PC-9 (cell line): ENCODE measurements around the gene CPXM2. TPM values are rescaled to one million over a fixed set of nuclear protein-coding genes. Genes with fewer than 3 reads are reported as not detected.

Source experiments
- BruUV-seq: library from RNA; stranded (reverse); fragments of 400-500 nt; replicated peaks from 2 replicates; lab custom pipeline; 2021; lab: Mats Ljungman, UMichigan
- CTCF ChIA-PET: fragments of 300-600 bp; sonication (Branson Sonifier 250); formaldehyde crosslinking; loops from one replicate; lab custom pipeline; 2022; ENCODE audit warnings: antibody characterized with exemption; lab: Charles Lee
- POLR2A ChIA-PET: fragments of 300-600 bp; sonication (Branson Sonifier 250); formaldehyde crosslinking; loops from one replicate; lab custom pipeline; 2022; ENCODE audit warnings: antibody characterized with exemption; ENCODE audit not compliant: unreplicated experiment; lab: Charles Lee
- DNase-seq, 2 experiments: peaks; one replicate each; pipeline versions ENCODE4 v3.0.0 to v3.0.0-alpha.2; 2015 to 2022; ENCODE audit warnings: mixed read lengths in 1 of 2
- H2AFZ ChIP-seq: fragments of 200-600 bp; sonication (generic); 2 replicates; pipeline ENCODE4 v1.8.1; 2017; ENCODE audit warnings: antibody characterized with exemption
- H3F3A ChIP-seq: fragments of 200-600 bp; sonication (generic); 2 replicates; pipeline ENCODE4 v1.8.1; 2017; ENCODE audit warnings: antibody characterized with exemption, mild to moderate bottlenecking, low read depth; ENCODE audit not compliant: insufficient read depth
- H3K27ac ChIP-seq: fragments of 200-600 bp; sonication (generic); 2 replicates; pipeline ENCODE4 v1.6.1; 2016; ENCODE audit warnings: mixed run types
- H3K27me3 ChIP-seq: fragments of 200-600 bp; sonication (generic); 2 replicates; pipeline ENCODE4 v1.6.1; 2016; ENCODE audit warnings: low read depth, mixed run types; ENCODE audit not compliant: insufficient read depth
- H3K36me3 ChIP-seq: fragments of 200-600 bp; sonication (generic); 2 replicates; pipeline ENCODE4 v1.6.1; 2016; ENCODE audit warnings: low read depth, mixed run types
- H3K4me1 ChIP-seq: fragments of 200-600 bp; sonication (generic); replicated peaks from 2 replicates; pipeline ENCODE4 v1.6.1; 2016; ENCODE audit warnings: mixed run types; ENCODE audit not compliant: insufficient read depth
- H3K4me2 ChIP-seq: fragments of 200-600 bp; sonication (generic); 2 replicates; pipeline ENCODE4 v1.6.1; 2017; ENCODE audit warnings: mixed run types
- H3K4me3 ChIP-seq: fragments of 200-600 bp; sonication (generic); 2 replicates; pipeline ENCODE4 v1.6.1; 2016; ENCODE audit warnings: mixed run types
- H3K79me2 ChIP-seq: fragments of 200-600 bp; sonication (generic); 2 replicates; pipeline ENCODE4 v1.6.1; 2017; ENCODE audit warnings: low read depth, mixed run types
- H3K9me2 ChIP-seq: fragments of 200-600 bp; sonication (generic); 2 replicates; pipeline ENCODE4 v1.8.1; 2017; ENCODE audit warnings: mild to moderate bottlenecking; ENCODE audit not compliant: insufficient read depth
- H3K9me3 ChIP-seq: fragments of 200-600 bp; sonication (generic); 2 replicates; pipeline ENCODE4 v1.8.1; 2016; ENCODE audit warnings: low read depth; ENCODE audit not compliant: insufficient read depth
- H4K20me1 ChIP-seq: fragments of 200-600 bp; sonication (generic); 2 replicates; pipeline ENCODE4 v1.8.1; 2017; ENCODE audit not compliant: insufficient read depth
- EZH2 ChIP-seq: fragments of 200-600 bp; sonication (generic); IDR thresholded peaks from 2 replicates; pipeline ENCODE4 v1.8.0; 2017; ENCODE audit warnings: antibody characterized with exemption, low read depth
- intact Hi-C: fragments of 100-400 bp; cut with micrococcal nuclease; formaldehyde crosslinking; loops from one replicate; pipeline ENCODE4 v1.10.0; 2022; ENCODE audit not compliant: unreplicated experiment
- total RNA-seq: library from RNA; stranded (reverse); gene quantifications from 2 replicates; pipeline ENCODE4 v1.2.3, GENCODE V29; 2021
- TF ChIP-seq, protein P1 (sequence below): fragments of 200-600 bp; sonication (generic); conservative IDR thresholded peaks from 2 replicates; pipeline ENCODE4 v1.6.1; 2017; ENCODE audit warnings: mixed run types, antibody characterized with exemption, mild to moderate bottlenecking, moderate library complexity

CPXM2 gene
- total RNA-seq, 1 experiment from 2014 or later, result not detected

DNA sequence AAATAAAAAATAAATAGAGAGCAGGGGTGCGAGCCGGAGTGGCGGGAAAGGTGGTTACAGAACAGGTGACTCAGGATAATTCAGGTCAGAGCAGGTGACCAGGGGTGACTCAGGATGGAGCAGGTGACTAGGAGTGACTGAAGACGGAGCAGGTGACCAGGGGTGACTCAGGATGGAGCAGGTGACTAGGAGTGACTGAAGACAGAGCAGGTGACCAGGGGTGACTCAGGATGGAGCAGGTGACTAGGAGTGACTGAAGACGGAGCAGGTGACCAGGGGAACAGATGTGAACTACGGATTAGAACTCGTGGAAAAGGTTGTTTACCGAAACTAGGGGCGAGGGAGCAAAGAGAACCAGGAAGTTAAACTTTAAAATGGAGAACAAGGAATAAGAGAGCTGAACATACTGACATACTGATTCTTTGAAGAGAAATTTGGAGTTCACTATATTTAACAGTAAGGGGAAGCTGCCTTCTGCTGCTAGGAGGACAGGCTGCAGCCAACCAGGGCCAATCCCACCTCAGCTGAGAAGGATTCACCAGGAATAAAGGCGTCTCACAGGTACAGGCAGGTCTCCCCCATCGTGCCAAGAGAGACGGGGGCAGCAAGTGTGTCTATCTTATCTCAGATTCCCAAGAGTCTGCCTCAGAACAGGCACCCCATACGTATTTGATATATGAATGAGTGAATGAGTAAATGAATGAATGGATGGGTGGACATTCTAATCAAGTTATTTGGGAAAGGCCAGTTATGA lies 101.3 kb downstream of the CPXM2 start:
- Histone ChIP-seq H3K27ac (no peak overlapping the region), H3K36me3 (no peaks in the 10 kb centered on the region), H2AFZ (no peak overlapping the region), H3K4me3 (no peak overlapping the region), H3K9me3 (no peaks in the 10 kb centered on the region; the same call in 1 of the 2 replicates), H3K9me2 (no peaks in the 10 kb centered on the region), H3F3A (no peaks in the 10 kb centered on the region), H3K79me2 (no peaks in the 10 kb centered on the region), H3K4me1 (no peaks in the 10 kb centered on the region), H3K27me3 (peaks cover 40% of the 10 kb centered on the region), H3K4me2 (no peak overlapping the region), H4K20me1 (no peaks in the 10 kb centered on the region)
- TF ChIP-seq EZH2, result no peak
- TF ChIP-seq, protein P1, sequence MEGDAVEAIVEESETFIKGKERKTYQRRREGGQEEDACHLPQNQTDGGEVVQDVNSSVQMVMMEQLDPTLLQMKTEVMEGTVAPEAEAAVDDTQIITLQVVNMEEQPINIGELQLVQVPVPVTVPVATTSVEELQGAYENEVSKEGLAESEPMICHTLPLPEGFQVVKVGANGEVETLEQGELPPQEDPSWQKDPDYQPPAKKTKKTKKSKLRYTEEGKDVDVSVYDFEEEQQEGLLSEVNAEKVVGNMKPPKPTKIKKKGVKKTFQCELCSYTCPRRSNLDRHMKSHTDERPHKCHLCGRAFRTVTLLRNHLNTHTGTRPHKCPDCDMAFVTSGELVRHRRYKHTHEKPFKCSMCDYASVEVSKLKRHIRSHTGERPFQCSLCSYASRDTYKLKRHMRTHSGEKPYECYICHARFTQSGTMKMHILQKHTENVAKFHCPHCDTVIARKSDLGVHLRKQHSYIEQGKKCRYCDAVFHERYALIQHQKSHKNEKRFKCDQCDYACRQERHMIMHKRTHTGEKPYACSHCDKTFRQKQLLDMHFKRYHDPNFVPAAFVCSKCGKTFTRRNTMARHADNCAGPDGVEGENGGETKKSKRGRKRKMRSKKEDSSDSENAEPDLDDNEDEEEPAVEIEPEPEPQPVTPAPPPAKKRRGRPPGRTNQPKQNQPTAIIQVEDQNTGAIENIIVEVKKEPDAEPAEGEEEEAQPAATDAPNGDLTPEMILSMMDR, result no peak
- ChIA-PET POLR2A (no interaction called here), CTCF (no interaction called here)
- intact Hi-C loops, result no loop called here
- DNase-seq, result peak in 1 of 2 experiments; percentile 17
- BruUV-seq, result no TSS peak

DNA sequence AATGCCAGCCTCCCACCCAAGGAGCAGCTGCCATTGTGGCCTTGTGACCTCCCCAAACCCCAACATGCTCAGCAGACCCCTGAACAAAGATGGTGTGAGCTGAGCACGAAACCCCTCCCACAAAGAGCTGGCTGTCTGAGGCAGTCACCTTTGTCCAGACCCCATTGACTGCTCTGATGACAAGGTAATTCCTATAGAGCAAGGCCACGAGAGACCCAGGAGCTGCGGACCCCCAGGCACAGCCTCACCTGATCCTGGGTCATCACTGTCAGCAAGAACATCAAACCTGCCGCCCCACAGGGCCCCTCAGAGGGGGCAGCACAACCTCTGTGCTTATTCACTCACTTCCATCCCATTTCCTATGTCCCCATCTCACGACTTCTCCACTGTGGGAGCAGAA lies 102.6 kb downstream of the CPXM2 start:
- Histone ChIP-seq H3K9me2 (no peaks in the 10 kb centered on the region), H3K79me2 (no peaks in the 10 kb centered on the region), H4K20me1 (no peaks in the 10 kb centered on the region), H3K27me3 (peaks cover 41% of the 10 kb centered on the region), H3K4me2 (no peak overlapping the region), H3F3A (no peaks in the 10 kb centered on the region), H3K4me3 (no peak overlapping the region), H3K36me3 (no peaks in the 10 kb centered on the region), H3K9me3 (no peaks in the 10 kb centered on the region; the same call in 1 of the 2 replicates), H3K4me1 (no peaks in the 10 kb centered on the region), H2AFZ (no peak overlapping the region), H3K27ac (no peak overlapping the region)
- ChIA-PET POLR2A (no interaction called here), CTCF (no interaction called here)
- intact Hi-C loops, result no loop called here
- no TSS peak for BruUV-seq
- TF ChIP-seq EZH2, result no peak
- TF ChIP-seq, protein P1, result no peak
- DNase-seq, result no peak

DNA sequence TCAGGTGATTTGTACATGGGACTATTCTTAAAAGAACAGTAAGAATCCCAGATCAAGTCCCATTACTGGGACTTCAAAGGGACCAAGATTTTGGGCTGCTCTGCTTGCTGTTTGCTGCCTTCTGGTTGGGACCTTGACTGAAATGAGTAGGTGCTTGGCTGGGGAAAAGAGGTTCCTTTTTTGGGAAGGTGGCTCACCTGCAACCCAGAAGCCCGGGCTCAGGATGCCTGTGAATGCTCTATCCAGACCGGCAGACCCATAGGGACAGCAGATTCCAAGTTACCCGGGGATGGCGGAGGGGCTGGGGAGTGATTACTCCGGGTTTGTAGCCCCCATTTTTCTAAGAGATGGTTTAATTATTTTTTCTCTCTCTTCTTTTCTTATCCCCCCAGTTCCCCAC lies 104.0 kb downstream of the CPXM2 start:
- ChIA-PET POLR2A (no interaction called here), CTCF (no interaction called here)
- H3K4me3 ChIP-seq, result no peak overlapping the region
- H3K27ac ChIP-seq, result no peak overlapping the region
- H3K79me2 ChIP-seq, result no peaks in the 10 kb centered on the region
- H3F3A ChIP-seq, result no peaks in the 10 kb centered on the region
- H3K4me2 ChIP-seq, result no peak overlapping the region
- H4K20me1 ChIP-seq, result no peaks in the 10 kb centered on the region
- no peak for DNase-seq
- no peak overlapping the region for H2AFZ ChIP-seq
- peaks cover 42% of the 10 kb centered on the region for H3K27me3 ChIP-seq
- no TSS peak for BruUV-seq
- intact Hi-C loops, result no loop called here
- H3K9me3 ChIP-seq, result no peaks in the 10 kb centered on the region; the same call in 1 of the 2 replicates
- H3K9me2 ChIP-seq, result no peaks in the 10 kb centered on the region
- no peaks in the 10 kb centered on the region for H3K4me1 ChIP-seq
- TF ChIP-seq, protein P1, result no peak
- no peak for TF ChIP-seq EZH2
- no peaks in the 10 kb centered on the region for H3K36me3 ChIP-seq
